ENCODE measurements around the gene OR2AE1. TPM values are rescaled to one million over a fixed set of nuclear protein-coding genes. Genes with fewer than 3 reads are reported as not detected.

Gene OR2AE1
- total RNA-seq, 5 donors from 2014 or later (not counting 1 experiment from before 2014, with no cell fraction given) = 0.35 to 1.3 (median 1.0) TPM; not detected in 1

DNA sequence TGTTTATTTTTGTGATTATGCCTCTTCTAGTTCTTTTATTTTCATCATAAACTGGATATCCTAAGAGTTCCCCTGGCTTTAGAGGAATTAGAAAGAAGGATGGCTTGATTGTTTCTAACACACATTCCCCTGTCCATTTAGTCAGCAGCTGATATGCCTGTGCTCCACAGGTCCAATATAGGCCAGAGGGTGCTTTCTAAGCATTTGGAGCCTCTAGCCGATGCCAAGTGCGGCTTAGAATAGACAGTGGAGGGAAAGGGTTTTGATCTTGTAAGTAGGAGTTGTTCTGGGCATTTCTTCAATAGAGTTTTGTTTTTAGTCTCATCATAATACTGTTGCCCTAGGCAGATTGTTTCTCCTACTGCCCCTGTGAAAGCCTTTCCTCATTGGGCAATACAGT lies 42.5 kb downstream of the OR2AE1 start:
- Mint-ChIP-seq H3K9me3 (no peaks in the 10 kb centered on the region), H3K4me1 (peaks cover 2 to 5% (median 4%) of the 10 kb centered on the region in 3 donors), H3K27ac (no peak overlapping the region), H3K36me3 (no peaks in the 10 kb centered on the region), H3K27me3 (peaks cover 2 to 22% of the 10 kb centered on the region in 2 donors), H3K4me3 (no peak overlapping the region)
- POLR2A ChIA-PET = no interaction called here
- CTCF ChIA-PET = no interaction called here
- no peaks in the 10 kb centered on the region for H3K9me3 ChIP-seq
- H3K4me1 ChIP-seq (ENCODE audit: control insufficient read depth in 1 of 2, extremely low read depth in 1 of 2, insufficient read depth in 2 of 2, low read length in 2 of 2) = peaks cover 0 to 2% of the 10 kb centered on the region in 2 experiments
- ATAC-seq (replicated peaks in 1 of 4) (no peak), DNase-seq (no peak)
- no peaks in the 10 kb centered on the region for H3K27me3 ChIP-seq (replicated peaks in 1 of 2; ENCODE audit: control insufficient read depth in 2 of 2, extremely low read depth in 1 of 2, insufficient read depth in 2 of 2, low read length in 1 of 2)
- H3K36me3 ChIP-seq (ENCODE audit: control insufficient read depth in 2 of 2, extremely low read depth in 1 of 2, insufficient read depth in 1 of 2, low read length in 1 of 2) = no peaks in the 10 kb centered on the region
- 92% methylated on average over 2 of the region's 2 CpGs for WGBS (ENCODE audit: insufficient coverage)
- no peak overlapping the region for H3K27ac ChIP-seq (ENCODE audit: low read length)
- H3K4me3 ChIP-seq (ENCODE audit: control insufficient read depth in 1 of 2, extremely low read depth in 1 of 2, low read length in 1 of 2) = no peak overlapping the region

DNA sequence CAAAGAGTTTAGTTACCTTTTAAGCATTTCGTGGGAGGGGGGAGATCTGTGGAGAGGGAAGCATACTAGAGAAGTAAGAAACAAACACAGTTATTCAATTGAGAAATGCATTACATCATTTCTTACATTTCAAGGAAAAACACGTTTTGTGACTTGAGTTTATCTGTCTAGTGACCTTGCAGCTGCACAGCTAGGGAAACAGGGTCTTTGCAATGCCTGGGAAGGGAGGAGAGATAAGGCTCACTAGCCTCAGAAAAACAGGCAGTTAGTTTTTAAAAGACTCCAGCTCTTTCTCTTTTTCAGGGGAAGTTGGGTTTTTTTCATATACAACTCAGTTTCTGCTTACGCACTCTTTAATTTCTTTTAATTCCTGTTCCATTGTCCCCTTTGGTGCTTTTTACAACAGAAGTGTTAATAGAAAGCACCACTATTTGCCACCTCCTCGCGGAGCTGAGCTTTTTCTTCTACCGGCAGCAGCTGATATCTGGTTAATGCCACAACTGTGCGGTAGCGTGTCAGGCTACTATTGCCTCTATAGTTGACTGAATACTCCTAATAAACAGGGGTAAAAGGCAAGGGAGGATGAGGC lies 43.5 kb downstream of the OR2AE1 start:
- H3K27me3 Mint-ChIP-seq = peaks cover 6 to 22% of the 10 kb centered on the region in 2 donors
- ATAC-seq (replicated peaks in 1 of 4) = no peak

DNA sequence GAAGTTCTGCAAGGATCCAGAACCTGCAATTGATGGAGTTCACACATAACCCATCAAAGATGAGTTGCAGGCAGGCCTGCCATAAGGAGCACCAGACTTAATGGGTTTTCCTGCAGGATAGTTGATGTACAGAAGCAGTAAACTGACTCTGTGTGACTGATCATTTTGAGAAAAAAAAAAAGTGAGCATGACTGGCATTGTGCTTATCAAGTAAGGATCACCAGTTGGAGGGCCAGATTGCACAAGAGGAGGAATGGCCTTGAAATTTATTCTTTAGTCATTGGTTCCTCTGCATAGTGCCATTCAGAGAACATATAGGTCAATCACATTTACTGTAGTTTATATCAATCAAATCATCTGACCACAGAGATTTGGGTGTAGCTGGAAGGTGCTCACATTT lies 45.2 kb downstream of the OR2AE1 start:
- CTCF ChIA-PET = no interaction called here
- Histone ChIP-seq H3K27ac (ENCODE audit: low read length) (no peak overlapping the region), H3K4me1 (ENCODE audit: control insufficient read depth in 1 of 2, extremely low read depth in 1 of 2, insufficient read depth in 2 of 2, low read length in 2 of 2) (no peaks in the 10 kb centered on the region), H3K36me3 (ENCODE audit: control insufficient read depth in 2 of 2, extremely low read depth in 1 of 2, insufficient read depth in 1 of 2, low read length in 1 of 2) (no peaks in the 10 kb centered on the region), H3K4me3 (ENCODE audit: control insufficient read depth in 1 of 2, extremely low read depth in 1 of 2, low read length in 1 of 2) (no peak overlapping the region), H3K27me3 (replicated peaks in 1 of 2; ENCODE audit: control insufficient read depth in 2 of 2, extremely low read depth in 1 of 2, insufficient read depth in 2 of 2, low read length in 1 of 2) (no peaks in the 10 kb centered on the region), H3K9me3 (no peaks in the 10 kb centered on the region)
- Mint-ChIP-seq H3K4me1 (no peaks in the 10 kb centered on the region), H3K27ac (no peak overlapping the region), H3K27me3 (peaks cover 8 to 22% of the 10 kb centered on the region in 2 donors), H3K9me3 (no peaks in the 10 kb centered on the region), H3K36me3 (no peaks in the 10 kb centered on the region), H3K4me3 (no peak overlapping the region)
- DNase-seq (no peak), ATAC-seq (replicated peaks in 1 of 4) (no peak)
- POLR2A ChIA-PET = no interaction called here

More for the DNA sequence above, 43.5 kb downstream of the OR2AE1 start:
- Mint-ChIP-seq H3K4me1 (peaks cover 2 to 5% (median 4%) of the 10 kb centered on the region in 3 donors), H3K36me3 (no peaks in the 10 kb centered on the region), H3K4me3 (no peak overlapping the region), H3K9me3 (no peaks in the 10 kb centered on the region), H3K27ac (no peak overlapping the region)
- H3K27me3 ChIP-seq (replicated peaks in 1 of 2; ENCODE audit: control insufficient read depth in 2 of 2, extremely low read depth in 1 of 2, insufficient read depth in 2 of 2, low read length in 1 of 2) = no peaks in the 10 kb centered on the region
- H3K36me3 ChIP-seq (ENCODE audit: control insufficient read depth in 2 of 2, extremely low read depth in 1 of 2, insufficient read depth in 1 of 2, low read length in 1 of 2) = no peaks in the 10 kb centered on the region
- WGBS (ENCODE audit: insufficient coverage) = 96% methylated on average over 4 of the region's 8 CpGs
- DNase-seq = no peak
- POLR2A ChIA-PET = interaction anchor here in 1 of 2 donors (0.7 kb wide), 1 partner anchor 427 kb away, joined by 3 read pairs; no protein-coding TSS in a partner anchor
- CTCF ChIA-PET = no interaction called here
- H3K9me3 ChIP-seq = no peaks in the 10 kb centered on the region
- no peak overlapping the region for H3K27ac ChIP-seq (ENCODE audit: low read length)
- H3K4me1 ChIP-seq (ENCODE audit: control insufficient read depth in 1 of 2, extremely low read depth in 1 of 2, insufficient read depth in 2 of 2, low read length in 2 of 2) = peaks cover 0 to 2% of the 10 kb centered on the region in 2 experiments
- no peak overlapping the region for H3K4me3 ChIP-seq (ENCODE audit: control insufficient read depth in 1 of 2, extremely low read depth in 1 of 2, low read length in 1 of 2)

DNA sequence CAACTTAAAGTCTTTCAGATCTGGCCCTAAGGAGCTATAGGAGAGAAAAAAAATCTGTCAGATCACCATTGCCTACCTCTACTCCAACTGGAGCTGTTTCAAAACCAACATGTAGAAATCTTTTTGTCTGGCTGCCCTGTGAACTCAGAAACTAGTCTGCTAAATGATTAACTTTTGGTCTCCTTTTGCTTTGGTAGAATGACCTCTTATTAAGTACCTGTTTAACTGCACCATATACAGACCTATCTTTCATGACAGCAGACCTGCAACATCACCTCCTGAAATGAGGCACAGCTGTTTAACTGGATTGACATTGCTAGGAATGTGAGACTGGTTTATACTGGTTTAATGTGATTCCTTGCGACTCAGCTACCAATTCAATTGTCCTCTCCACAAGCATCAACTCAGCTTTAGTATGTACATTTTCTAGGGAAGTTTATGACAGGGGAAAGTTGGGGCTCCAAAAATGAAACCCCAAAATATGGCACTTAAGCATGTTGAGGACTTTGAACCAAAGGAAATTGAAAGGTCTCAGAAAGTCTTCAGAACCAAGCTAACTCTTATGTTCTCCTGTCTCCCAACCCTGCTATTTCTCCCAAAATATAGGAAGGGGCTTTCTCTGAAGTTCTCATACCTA lies 47.2 kb downstream of the OR2AE1 start:
- no peak for ATAC-seq (replicated peaks in 1 of 4)
- ChIA-PET CTCF (no interaction called here), POLR2A (interaction anchor here in 1 of 2 donors (0.6 kb wide), 1 partner anchor 963 kb away, joined by 13 read pairs; no protein-coding TSS in a partner anchor)
- Histone ChIP-seq H3K9me3 (no peaks in the 10 kb centered on the region), H3K27ac (ENCODE audit: low read length) (no peak overlapping the region), H3K36me3 (ENCODE audit: control insufficient read depth in 2 of 2, extremely low read depth in 1 of 2, insufficient read depth in 1 of 2, low read length in 1 of 2) (no peaks in the 10 kb centered on the region), H3K4me1 (ENCODE audit: control insufficient read depth in 1 of 2, extremely low read depth in 1 of 2, insufficient read depth in 2 of 2, low read length in 2 of 2) (no peaks in the 10 kb centered on the region), H3K4me3 (ENCODE audit: control insufficient read depth in 1 of 2, extremely low read depth in 1 of 2, low read length in 1 of 2) (no peak overlapping the region), H3K27me3 (replicated peaks in 1 of 2; ENCODE audit: control insufficient read depth in 2 of 2, extremely low read depth in 1 of 2, insufficient read depth in 2 of 2, low read length in 1 of 2) (no peaks in the 10 kb centered on the region)
- no peak for DNase-seq
- Mint-ChIP-seq H3K4me3 (no peak overlapping the region), H3K9me3 (no peaks in the 10 kb centered on the region), H3K4me1 (no peaks in the 10 kb centered on the region), H3K27me3 (peaks cover 12 to 26% of the 10 kb centered on the region in 2 donors), H3K27ac (no peak overlapping the region), H3K36me3 (no peaks in the 10 kb centered on the region)
- WGBS (ENCODE audit: insufficient coverage) = no CpG with 5 or more reads among the region's 1 CpG

DNA sequence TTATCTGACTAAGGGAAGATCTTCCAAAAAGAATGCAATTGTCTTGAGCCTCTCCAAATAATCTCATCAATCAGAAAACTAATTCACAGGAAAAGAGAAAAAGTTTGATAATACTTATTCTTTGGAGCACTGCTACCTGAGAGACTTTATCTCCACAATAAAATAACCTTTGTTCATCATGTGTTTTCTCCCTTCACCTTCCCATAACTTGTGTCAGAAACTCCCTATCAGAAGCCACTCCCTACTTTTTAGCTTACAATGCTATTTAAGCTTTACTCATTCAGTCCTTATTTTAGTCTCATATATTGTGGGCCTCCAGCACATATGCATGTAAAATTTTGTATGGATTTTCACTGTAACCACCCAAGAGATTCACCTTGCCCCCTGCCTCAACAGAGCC lies 48.0 kb downstream of the OR2AE1 start:
- Histone ChIP-seq H3K4me3 (ENCODE audit: control insufficient read depth in 1 of 2, extremely low read depth in 1 of 2, low read length in 1 of 2) (no peak overlapping the region), H3K9me3 (no peaks in the 10 kb centered on the region), H3K27me3 (replicated peaks in 1 of 2; ENCODE audit: control insufficient read depth in 2 of 2, extremely low read depth in 1 of 2, insufficient read depth in 2 of 2, low read length in 1 of 2) (peaks cover 0 to 5% of the 10 kb centered on the region in 2 experiments), H3K4me1 (ENCODE audit: control insufficient read depth in 1 of 2, extremely low read depth in 1 of 2, insufficient read depth in 2 of 2, low read length in 2 of 2) (no peaks in the 10 kb centered on the region), H3K36me3 (ENCODE audit: control insufficient read depth in 2 of 2, extremely low read depth in 1 of 2, insufficient read depth in 1 of 2, low read length in 1 of 2) (no peaks in the 10 kb centered on the region), H3K27ac (ENCODE audit: low read length) (no peak overlapping the region)
- ATAC-seq (replicated peaks in 1 of 4) (no peak), DNase-seq (no peak)
- no peaks in the 10 kb centered on the region for H3K9me3 Mint-ChIP-seq
- H3K4me1 Mint-ChIP-seq = no peaks in the 10 kb centered on the region
- POLR2A ChIA-PET = no interaction called here
- no peak overlapping the region for H3K27ac Mint-ChIP-seq
- peaks cover 14 to 22% of the 10 kb centered on the region in 2 donors for H3K27me3 Mint-ChIP-seq
- no peak overlapping the region for H3K4me3 Mint-ChIP-seq
- no peaks in the 10 kb centered on the region for H3K36me3 Mint-ChIP-seq
- CTCF ChIA-PET = no interaction called here

DNA sequence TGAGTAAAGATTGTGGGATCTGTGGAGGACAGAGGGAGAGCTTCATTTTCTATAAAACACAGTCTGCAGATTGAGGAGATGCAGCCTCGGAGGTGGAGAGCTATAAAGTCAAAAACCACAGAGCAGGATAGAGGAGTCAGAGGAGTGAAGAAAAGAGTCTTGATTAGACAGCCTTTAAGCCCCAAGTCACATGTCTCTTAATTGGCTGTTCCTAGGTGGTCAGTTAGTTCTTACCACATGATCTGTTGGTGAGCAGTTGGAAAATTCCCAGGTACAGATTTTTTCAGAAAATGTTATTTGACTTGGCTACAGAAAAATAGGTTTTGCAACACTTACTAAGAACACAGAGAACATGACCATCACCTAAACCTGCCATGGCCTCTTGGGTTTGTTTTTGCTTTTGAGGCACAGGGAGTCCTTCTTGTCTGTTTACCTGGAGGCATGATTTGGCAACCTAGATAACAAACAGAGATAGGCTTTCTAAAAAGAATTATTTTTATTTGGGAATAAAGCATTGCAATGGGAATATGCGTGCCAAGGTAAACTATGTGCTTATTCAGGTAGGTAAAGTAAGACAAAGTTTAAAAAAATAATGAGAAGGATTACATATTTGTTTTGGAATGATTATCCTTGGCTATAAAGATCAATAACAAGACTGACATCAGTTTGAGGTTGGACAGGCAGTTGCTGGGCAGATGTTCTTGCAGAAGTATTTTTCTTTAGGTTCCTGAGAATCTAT lies 49.6 kb downstream of the OR2AE1 start:
- peaks cover 12 to 16% of the 10 kb centered on the region in 2 donors for H3K27me3 Mint-ChIP-seq
- CTCF ChIA-PET = interaction anchor here in 1 of 2 donors (0.6 kb wide), 1 partner anchor 190 kb away, joined by 3 read pairs; no protein-coding TSS in a partner anchor
- no peak overlapping the region for H3K27ac Mint-ChIP-seq
- H3K27me3 ChIP-seq (replicated peaks in 1 of 2; ENCODE audit: control insufficient read depth in 2 of 2, extremely low read depth in 1 of 2, insufficient read depth in 2 of 2, low read length in 1 of 2) = peaks cover 0 to 14% of the 10 kb centered on the region in 2 experiments
- no peaks in the 10 kb centered on the region for H3K36me3 Mint-ChIP-seq
- DNase-seq (no peak), ATAC-seq (replicated peaks in 1 of 4) (no peak)
- H3K27ac ChIP-seq (ENCODE audit: low read length) = no peak overlapping the region
- H3K36me3 ChIP-seq (ENCODE audit: control insufficient read depth in 2 of 2, extremely low read depth in 1 of 2, insufficient read depth in 1 of 2, low read length in 1 of 2) = no peaks in the 10 kb centered on the region
- H3K4me1 ChIP-seq (ENCODE audit: control insufficient read depth in 1 of 2, extremely low read depth in 1 of 2, insufficient read depth in 2 of 2, low read length in 2 of 2) = no peaks in the 10 kb centered on the region
- no peaks in the 10 kb centered on the region for H3K9me3 Mint-ChIP-seq
- POLR2A ChIA-PET = no interaction called here
- WGBS (ENCODE audit: insufficient coverage) = no CpG with 5 or more reads among the region's 2 CpGs
- no peaks in the 10 kb centered on the region for H3K9me3 ChIP-seq
- no peaks in the 10 kb centered on the region for H3K4me1 Mint-ChIP-seq
- no peak overlapping the region for H3K4me3 Mint-ChIP-seq
- no peak overlapping the region for H3K4me3 ChIP-seq (ENCODE audit: control insufficient read depth in 1 of 2, extremely low read depth in 1 of 2, low read length in 1 of 2)
